HepG2 (cell line): Measurements from ENCODE around the gene TMEM151A. TPM values are rescaled to one million over a fixed set of nuclear protein-coding genes. Genes with fewer than 3 reads are reported as not detected.

ENCODE experiments used
- GZF1 ChIP-seq: sonication (generic); formaldehyde crosslinking; IDR thresholded peaks from 2 replicates; pipeline ENCODE4 v1.5.1; 2020; ENCODE audit warnings: mild to moderate bottlenecking, missing genetic modification reagents
- LCORL ChIP-seq, 2 experiments: fragments of 450-650 bp in 1 of 2; sonication (generic) in 1 of 2; formaldehyde crosslinking in 1 of 2; IDR thresholded peaks; 2 replicates each; pipeline versions ENCODE4 v1.5.0 to v1.6.1; 2017 to 2020; ENCODE audit warnings: antibody characterized with exemption in 1 of 2, missing genetic modification reagents in 1 of 2
- MED8 ChIP-seq: sonication (generic); formaldehyde crosslinking; IDR thresholded peaks from 2 replicates; pipeline ENCODE4 v1.8.1; 2023; ENCODE audit warnings: mild to moderate bottlenecking, missing genetic modification reagents; ENCODE audit not compliant: insufficient replicate concordance
- PRDM10 ChIP-seq: sonication (generic); formaldehyde crosslinking; IDR thresholded peaks from 2 replicates; pipeline ENCODE4 v1.4.0; 2020; ENCODE audit warnings: low read depth, missing genetic modification reagents
- SIN3A ChIP-seq: IDR thresholded peaks from 2 replicates; pipeline ENCODE4 v1.6.1; 2011; ENCODE audit warnings: low read depth, mild to moderate bottlenecking, control low read depth, low read length, borderline replicate concordance
- ZNF318 ChIP-seq: sonication (generic); formaldehyde crosslinking; IDR thresholded peaks from 2 replicates; pipeline ENCODE4 v1.4.0; 2020; ENCODE audit warnings: mild to moderate bottlenecking, missing genetic modification reagents
- ZNF639 ChIP-seq: conservative IDR thresholded peaks from 2 replicates; pipeline ENCODE4 v1.6.1; 2018; ENCODE audit warnings: missing genetic modification reagents
- polyA plus RNA-seq, 8 experiments: library from polyadenylated mRNA; depleted of rRNA in 3 of 8; stranded (reverse) in 7 of 8; unstranded in 1 of 8; fragments of >200 nt; fragmentation: Illumina TruSeq in 4 of 8; extraction: Trizol in 4 of 8; gene quantifications; 2 replicates each; pipeline versions ENCODE4 v1.2.1 to v1.2.3, GENCODE V29; 2011 to 2016; ENCODE audit warnings: low read depth in 4 of 8, missing spikeins in 1 of 8, mixed read lengths in 1 of 8; ENCODE audit not compliant: insufficient read depth in 1 of 8
- total RNA-seq, 5 experiments: library from RNA; depleted of rRNA; stranded (reverse); fragments of >200 nt; fragmentation: Illumina TruSeq; extraction: Trizol; gene quantifications; 2 replicates each; pipeline ENCODE4 v1.2.3, GENCODE V29; 2016; ENCODE audit warnings: low read depth in 1 of 5

Gene TMEM151A
- total and polyA plus RNA-seq, 2 of the 13 experiments (the other 11 are each of a cell fraction or from before 2014, with no cell fraction given): 0.18 to 0.33 TPM

GRCh38 chr11:66336234-66337102, 44.8 kb downstream of the TMEM151A start, which contains the start of gene RIN1 (continued):
- TF ChIP-seq ZNF318 (CRISPR knock-in tag) (no peak), GZF1 (CRISPR knock-in tag) (0 out of 2 replicates have a peak, but pooled peaks have one; percentile 80), SIN3A (peak; percentile 75), PRDM10 (CRISPR knock-in tag) (no peak), LCORL (IDR thresholded peaks at IDR 0.05) (peak; percentile 91), LCORL (CRISPR knock-in tag; IDR thresholded peaks at IDR 0.05) (peak; percentile 66; the same call in 1 of the 2 replicates), MED8 (no peak), ZNF639 (peak; percentile 67; the same call in 1 of the 2 replicates)
